Smooth muscle cell (in vitro differentiated cells): ENCODE results near the gene RNF123. TPM values are rescaled to one million over a fixed set of nuclear protein-coding genes. Genes with fewer than 3 reads are reported as not detected.

ENCODE experiments used
- DNase-seq: peaks from one replicate; lab custom pipeline; 2025; ENCODE audit not compliant: unreplicated experiment; lab: John Stamatoyannopoulos, UW
- H2AFZ ChIP-seq: fragments of 200-600 bp; sonication (generic); 2 replicates; pipeline ENCODE4 v1.6.0; 2016; ENCODE audit warnings: antibody characterized with exemption, low read depth, mild to moderate bottlenecking
- H3F3A ChIP-seq: fragments of 200-600 bp; sonication (generic); 2 replicates; pipeline ENCODE4 v1.6.0; 2017; ENCODE audit warnings: antibody characterized with exemption, low read depth
- H3K27ac ChIP-seq: fragments of 200-600 bp; sonication (generic); 2 replicates; pipeline ENCODE4 v1.5.1; 2016; ENCODE audit warnings: low read depth, mild to moderate bottlenecking
- H3K27me3 ChIP-seq: fragments of 200-600 bp; sonication (generic); 2 replicates; pipeline ENCODE4 v1.6.1; 2016; ENCODE audit warnings: low read depth, mild to moderate bottlenecking
- H3K36me3 ChIP-seq: fragments of 200-600 bp; sonication (generic); 2 replicates; pipeline ENCODE4 v1.5.1; 2016; ENCODE audit warnings: low read depth
- H3K4me1 ChIP-seq: fragments of 200-600 bp; sonication (generic); 2 replicates; pipeline ENCODE4 v1.5.1; 2016; ENCODE audit warnings: low read depth
- H3K4me2 ChIP-seq: fragments of 200-600 bp; sonication (generic); 2 replicates; pipeline ENCODE4 v1.6.0; 2016; ENCODE audit warnings: mild to moderate bottlenecking
- H3K4me3 ChIP-seq: fragments of 200-600 bp; sonication (generic); 2 replicates; pipeline ENCODE4 v1.5.1; 2016; ENCODE audit warnings: mild to moderate bottlenecking
- H3K79me2 ChIP-seq: fragments of 200-600 bp; sonication (generic); 2 replicates; pipeline ENCODE4 v1.6.0; 2016; ENCODE audit warnings: low read depth, mild to moderate bottlenecking
- H3K9ac ChIP-seq: fragments of 200-600 bp; sonication (generic); 2 replicates; pipeline ENCODE4 v1.6.0; 2016; ENCODE audit warnings: low read depth
- H3K9me3 ChIP-seq: fragments of 200-600 bp; sonication (generic); replicated peaks from 2 replicates; pipeline ENCODE4 v1.5.1; 2016; ENCODE audit warnings: low read depth
- H4K20me1 ChIP-seq: fragments of 200-600 bp; sonication (generic); 2 replicates; pipeline ENCODE4 v1.6.0; 2016; ENCODE audit warnings: low read depth
- CTCF ChIP-seq: fragments of 200-600 bp; sonication (generic); IDR thresholded peaks from 2 replicates; pipeline ENCODE4 v1.5.1; 2017; ENCODE audit warnings: borderline replicate concordance, mild to moderate bottlenecking, antibody characterized with exemption; ENCODE audit not compliant: insufficient read depth, poor library complexity, severe bottlenecking
- WGBS: methylation state at CpG from one replicate; pipeline ENCODE4 v1.1.7; 2016; ENCODE audit warnings: low lambda C conversion rate; 5-methylcytosine and 5-hydroxymethylcytosine counted together
- polyA plus RNA-seq: library from polyadenylated mRNA; unstranded; fragments of >200 nt; fragmentation: Nextera tagmentation; extraction: Ambion mirVana; gene quantifications from 2 replicates; pipeline ENCODE4 v1.2.1, GENCODE V29; 2016
- total RNA-seq: library from RNA; depleted of rRNA; stranded (reverse); fragments of >200 nt; gene quantifications from 2 replicates; pipeline ENCODE4 v1.2.3, GENCODE V29; 2014

Gene RNF123
- total and polyA plus RNA-seq, 2 experiments from 2014 or later = 15.8 to 23.9 TPM

- Histone ChIP-seq H3K36me3 (no peaks in the 10 kb centered on the region), H3K4me1 (no peaks in the 10 kb centered on the region), H3K9ac (no peak overlapping the region), H3K27me3 (no peaks in the 10 kb centered on the region), H2AFZ (no peak overlapping the region), H3K9me3 (no peaks in the 10 kb centered on the region), H3K4me2 (no peak overlapping the region), H3F3A (no peaks in the 10 kb centered on the region), H4K20me1 (peaks cover 72% of the 10 kb centered on the region), H3K27ac (no peak overlapping the region), H3K79me2 (peaks cover 73% of the 10 kb centered on the region), H3K4me3 (no peak overlapping the region)
- no peak for TF ChIP-seq CTCF
- 94% methylated on average over 4 of the region's 4 CpGs for WGBS
- no peak for DNase-seq
Observed at GRCh38 chr3:49751501-49751900, 62.1 kb downstream of the RNF123 start.

DNA sequence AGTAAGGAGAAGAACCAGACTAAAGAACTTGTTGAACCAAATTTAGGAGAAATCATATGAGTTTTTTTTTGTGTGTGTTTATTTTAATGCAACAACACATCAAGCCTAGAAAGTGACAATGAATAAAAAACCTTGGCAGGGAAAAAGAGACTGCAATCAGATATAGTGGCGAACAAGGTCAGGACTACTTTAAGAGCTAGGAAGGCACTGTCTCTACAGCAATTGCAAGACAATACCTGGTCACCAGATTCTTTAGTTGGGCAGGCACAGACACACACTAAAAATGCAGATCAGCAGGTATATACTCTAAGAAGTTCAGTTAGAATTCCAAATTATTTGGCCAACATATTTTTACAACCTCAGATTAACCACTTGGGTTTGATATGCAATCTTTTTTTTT lies 65.2 kb downstream of the RNF123 start:
- Histone ChIP-seq H4K20me1 (peaks cover 89% of the 10 kb centered on the region), H3F3A (no peaks in the 10 kb centered on the region), H3K9me3 (no peaks in the 10 kb centered on the region), H3K27ac (no peak overlapping the region), H2AFZ (no peak overlapping the region), H3K27me3 (no peaks in the 10 kb centered on the region), H3K4me1 (no peaks in the 10 kb centered on the region), H3K79me2 (peaks cover 79% of the 10 kb centered on the region), H3K9ac (no peak overlapping the region), H3K4me3 (no peak overlapping the region), H3K4me2 (no peak overlapping the region), H3K36me3 (no peaks in the 10 kb centered on the region)
- DNase-seq = no peak
- TF ChIP-seq CTCF = no peak
- WGBS = 88% methylated on average over 1 of the region's 1 CpG

GRCh38 chr3:49756036-49756435 lies 66.7 kb downstream of the RNF123 start:
- H3K4me1 ChIP-seq = no peaks in the 10 kb centered on the region
- H4K20me1 ChIP-seq = peaks cover 91% of the 10 kb centered on the region
- no peaks in the 10 kb centered on the region for H3K27me3 ChIP-seq
- no peak for TF ChIP-seq CTCF
- H3K36me3 ChIP-seq = no peaks in the 10 kb centered on the region
- no peak overlapping the region for H2AFZ ChIP-seq
- no peak for DNase-seq
- no peak overlapping the region for H3K9ac ChIP-seq
- no peak overlapping the region for H3K4me2 ChIP-seq
- H3K79me2 ChIP-seq = peaks cover 86% of the 10 kb centered on the region
- H3F3A ChIP-seq = no peaks in the 10 kb centered on the region
- H3K4me3 ChIP-seq = no peak overlapping the region
- no peak overlapping the region for H3K27ac ChIP-seq
- no peaks in the 10 kb centered on the region for H3K9me3 ChIP-seq
- WGBS = 97% methylated on average over 1 of the region's 1 CpG

- Histone ChIP-seq H3K9me3 (no peaks in the 10 kb centered on the region), H3K9ac (no peak overlapping the region), H3K4me1 (no peaks in the 10 kb centered on the region), H3K27ac (no peak overlapping the region), H3F3A (no peaks in the 10 kb centered on the region), H3K4me2 (no peak overlapping the region), H3K4me3 (no peak overlapping the region), H3K36me3 (no peaks in the 10 kb centered on the region), H3K79me2 (peaks cover 96% of the 10 kb centered on the region), H2AFZ (no peak overlapping the region), H3K27me3 (no peaks in the 10 kb centered on the region), H4K20me1 (peaks cover 96% of the 10 kb centered on the region)
- WGBS = 82% methylated on average over 2 of the region's 2 CpGs
- no peak for DNase-seq
- no peak for TF ChIP-seq CTCF
Observed at GRCh38 chr3:49757197-49757596, 67.8 kb downstream of the RNF123 start.
